Uterus (tissue), 4 donors: ENCODE data around the gene ITGA2B. TPM values are rescaled to one million over a fixed set of nuclear protein-coding genes. Genes with fewer than 3 reads are reported as not detected.
"Not testable (repeated sequence)": the region's sequence is repeated elsewhere in the genome, so short reads cannot be mapped to it uniquely, and the experiment has no call there.

Source experiments
- DNase-seq, 2 donors: peaks; one replicate each; pipeline ENCODE4 v3.0.0-alpha.2; 2019 to 2020
- H3K27ac ChIP-seq, 2 donors: fragments of 200-600 bp; sonication (generic); 1 replicate in 1 of 2; 2 replicates in 1 of 2; pipeline ENCODE4 v1.5.1; 2016 to 2018
- H3K27me3 ChIP-seq, 2 donors: fragments of 200-600 bp; sonication (generic); one replicate each; pipeline ENCODE4 v1.5.1; 2018 to 2019; ENCODE audit warnings: control low read depth in 1 of 2
- H3K36me3 ChIP-seq, 2 donors: fragments of 200-600 bp; sonication (generic); one replicate each; pipeline ENCODE4 v1.5.1; 2019; ENCODE audit warnings: control low read depth in 1 of 2
- H3K4me1 ChIP-seq, 2 donors: fragments of 200-600 bp; sonication (generic); one replicate each; pipeline ENCODE4 v1.5.1; 2018 to 2019; ENCODE audit warnings: control low read depth in 1 of 2
- H3K4me3 ChIP-seq, 2 donors: fragments of 200-600 bp; sonication (generic); 1 replicate in 1 of 2; 2 replicates in 1 of 2; pipeline ENCODE4 v1.5.1; 2018 to 2019; ENCODE audit warnings: mild to moderate bottlenecking in 1 of 2
- H3K9me3 ChIP-seq, 2 donors: fragments of 200-600 bp; sonication (generic); one replicate each; pipeline ENCODE4 v1.5.1; 2019; ENCODE audit warnings: control low read depth in 1 of 2
- CTCF ChIP-seq, 4 experiments: fragments of 200-600 bp in 2 of 4; fragments of 450-650 bp in 2 of 4; sonication (generic) in 2 of 4; IDR thresholded peaks; one replicate each; pipeline ENCODE4 v1.5.1; 2016 to 2019; ENCODE audit warnings: antibody characterized with exemption in 4 of 4, mild to moderate bottlenecking in 2 of 4, moderate library complexity in 1 of 4
- POLR2A ChIP-seq, 2 donors: fragments of 450-650 bp; IDR thresholded peaks; one replicate each; pipeline ENCODE4 v1.6.1; 2016; ENCODE audit warnings: antibody characterized with exemption in 2 of 2, mild to moderate bottlenecking in 1 of 2, moderate library complexity in 1 of 2
- intact Hi-C: fragments of 100-400 bp; cut with DNase I; formaldehyde crosslinking; loops from one replicate; pipeline ENCODE4 v1.15.1; 2023; ENCODE audit warnings: low total_unique reads
- total RNA-seq, 4 donors: library from RNA; depleted of rRNA in 3 of 4; stranded (reverse); fragments of >200 nt in 3 of 4; gene quantifications; one replicate each; pipeline versions ENCODE4 v1.1.0 to v1.2.4, GENCODE V29; 2014 to 2023
- donor health status: DM: yes; HTN: yes; CAD: no.

ITGA2B gene
- total RNA-seq, 4 donors from 2014 or later: 7.4 to 7.7 TPM; not detected in 2

DNA sequence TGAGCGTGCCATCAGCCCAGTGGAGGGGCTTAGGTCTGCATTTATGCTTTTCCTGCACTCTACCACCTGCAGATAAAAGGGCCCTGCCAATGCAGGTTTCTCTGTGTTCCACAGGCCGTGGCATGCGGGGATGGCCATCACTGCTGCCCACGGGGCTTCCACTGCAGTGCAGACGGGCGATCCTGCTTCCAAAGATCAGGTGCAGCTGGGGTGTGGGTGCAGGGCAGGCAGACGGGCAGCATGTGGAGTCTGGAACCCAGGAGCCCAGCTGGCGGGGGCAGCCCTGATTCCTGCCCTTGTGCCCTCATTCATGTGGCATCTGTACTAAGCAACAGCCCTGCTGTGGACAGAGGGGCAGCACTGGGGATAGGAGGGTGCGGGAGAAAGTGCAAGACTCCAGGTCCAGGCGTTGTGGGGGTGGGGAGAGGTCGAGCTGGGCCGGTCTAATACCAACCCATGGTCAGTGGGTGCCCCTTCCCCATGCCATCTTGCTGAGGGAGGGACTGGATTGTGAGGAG, 39.8 kb downstream of the ITGA2B start:
- TF ChIP-seq CTCF (IDR thresholded peaks at IDR 0.05) (no peak), POLR2A (IDR thresholded peaks at IDR 0.05) (no peak)

DNA sequence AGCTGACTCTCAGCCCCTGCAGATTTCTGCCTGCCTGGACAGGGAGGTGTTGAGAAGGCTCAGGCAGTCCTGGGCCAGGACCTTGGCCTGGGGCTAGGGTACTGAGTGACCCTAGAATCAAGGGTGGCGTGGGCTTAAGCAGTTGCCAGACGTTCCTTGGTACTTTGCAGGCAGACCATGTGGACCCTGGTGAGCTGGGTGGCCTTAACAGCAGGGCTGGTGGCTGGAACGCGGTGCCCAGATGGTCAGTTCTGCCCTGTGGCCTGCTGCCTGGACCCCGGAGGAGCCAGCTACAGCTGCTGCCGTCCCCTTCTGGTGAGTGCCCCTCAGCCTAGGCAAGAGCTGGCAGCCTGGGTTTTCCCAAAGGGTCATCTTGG, 40.5 kb downstream of the ITGA2B start:
- no peaks in the 10 kb centered on the region for H3K36me3 ChIP-seq
- no peaks in the 10 kb centered on the region for H3K4me1 ChIP-seq

More for the DNA sequence above, 39.8 kb downstream of the ITGA2B start:
- no peaks in the 10 kb centered on the region for H3K4me1 ChIP-seq
- H3K9me3 ChIP-seq: no peaks in the 10 kb centered on the region
- no peak overlapping the region for H3K4me3 ChIP-seq
- no peaks in the 10 kb centered on the region for H3K36me3 ChIP-seq
- intact Hi-C loops: no loop called here
- no peaks in the 10 kb centered on the region for H3K27me3 ChIP-seq
- no peak overlapping the region for H3K27ac ChIP-seq
- no peak for DNase-seq

GRCh38 chr17:44348234-44348987, 41.0 kb downstream of the ITGA2B start:
- Histone ChIP-seq H3K27ac (no peak overlapping the region), H3K36me3 (no peaks in the 10 kb centered on the region), H3K9me3 (no peaks in the 10 kb centered on the region), H3K27me3 (no peaks in the 10 kb centered on the region), H3K4me3 (no peak overlapping the region), H3K4me1 (no peaks in the 10 kb centered on the region)
- no peak for DNase-seq
- intact Hi-C loops: no loop called here
- TF ChIP-seq CTCF (IDR thresholded peaks at IDR 0.05) (no peak), POLR2A (IDR thresholded peaks at IDR 0.05) (no peak)

More for the DNA sequence above, 40.5 kb downstream of the ITGA2B start:
- TF ChIP-seq POLR2A (IDR thresholded peaks at IDR 0.05) (no peak), CTCF (IDR thresholded peaks at IDR 0.05) (no peak)
- H3K4me3 ChIP-seq: no peak overlapping the region
- no peak for DNase-seq
- intact Hi-C loops: no loop called here
- H3K27me3 ChIP-seq: no peaks in the 10 kb centered on the region
- H3K9me3 ChIP-seq: no peaks in the 10 kb centered on the region
- H3K27ac ChIP-seq: no peak overlapping the region

- H3K4me3 ChIP-seq, intact Hi-C loops, DNase-seq, H3K27me3 ChIP-seq, H3K4me1 ChIP-seq, H3K9me3 ChIP-seq, H3K27ac ChIP-seq, H3K36me3 ChIP-seq: not testable (repeated sequence)
These were observed 42.0 kb downstream of the ITGA2B start for GRCh38 chr17:44347206-44348055.

GRCh38 chr17:44346064-44346844, 43.2 kb downstream of the ITGA2B start:
- Histone ChIP-seq H3K9me3 (no peaks in the 10 kb centered on the region), H3K4me1 (no peaks in the 10 kb centered on the region), H3K27me3 (no peaks in the 10 kb centered on the region), H3K4me3 (peak overlapping the region in 1 of 2 donors; percentile 75), H3K36me3 (no peaks in the 10 kb centered on the region), H3K27ac (peak overlapping the region; percentile 81 to 91)
- no peak for DNase-seq
- TF ChIP-seq POLR2A (IDR thresholded peaks at IDR 0.05) (no peak), CTCF (IDR thresholded peaks at IDR 0.05) (no peak)
- intact Hi-C loops: no loop called here
